ENCODE measurements around the gene ALDH4A1.

- TF ChIP-seq CTCF (IDR thresholded peaks at IDR 0.05; ENCODE audit: low read depth, low read length) (no peak), EZH2phosphoT487 (IDR thresholded peaks at IDR 0.05; ENCODE audit: low read depth) (no peak)
Measured at GRCh38 chr1:18928985-18929384, 26.6 kb upstream of the ALDH4A1 start.
